A673 (cell line): Measurements from ENCODE around the gene DHRS3. TPM values are rescaled to one million over a fixed set of nuclear protein-coding genes. Genes with fewer than 3 reads are reported as not detected.

Experiments used
- BruUV-seq: library from RNA; stranded (reverse); fragments of 400-500 nt; replicated peaks from 2 replicates; lab custom pipeline; 2021; lab: Mats Ljungman, UMichigan
- CTCF ChIA-PET: fragments of 300-600 bp; sonication (Branson Sonifier 250); formaldehyde crosslinking; loops from one replicate; lab custom pipeline; 2022; ENCODE audit warnings: antibody characterized with exemption; lab: Charles Lee
- POLR2A ChIA-PET: fragments of 300-600 bp; sonication (Branson Sonifier 250); formaldehyde crosslinking; loops from one replicate; lab custom pipeline; 2022; ENCODE audit warnings: antibody characterized with exemption; ENCODE audit not compliant: low non-redundant PET; lab: Charles Lee
- DNase-seq: peaks from one replicate; pipeline ENCODE4 v3.0.0-alpha.2; 2015; ENCODE audit warnings: low spot score
- H3K27ac ChIP-seq: fragments of 200-600 bp; sonication (generic); 2 replicates; pipeline ENCODE4 v1.5.1; 2016; ENCODE audit warnings: mixed run types, low read depth, mild to moderate bottlenecking, mixed read lengths, antibody characterized with exemption, low read length; ENCODE audit not compliant: poor library complexity, severe bottlenecking
- H3K27me3 ChIP-seq: fragments of 200-600 bp; sonication (generic); replicated peaks from 2 replicates; pipeline ENCODE4 v1.6.1; 2017; ENCODE audit warnings: mixed run types, low read depth, mild to moderate bottlenecking, mixed read lengths, antibody characterized with exemption, low read length; ENCODE audit not compliant: insufficient read depth, poor library complexity
- H3K36me3 ChIP-seq: fragments of 200-600 bp; sonication (generic); 2 replicates; pipeline ENCODE4 v1.6.1; 2016; ENCODE audit warnings: mixed run types, mild to moderate bottlenecking, mixed read lengths, antibody characterized with exemption, low read length; ENCODE audit not compliant: insufficient read depth, poor library complexity, severe bottlenecking
- H3K4me1 ChIP-seq: fragments of 200-600 bp; sonication (generic); 2 replicates; pipeline ENCODE4 v1.6.1; 2017; ENCODE audit warnings: mixed run types, mild to moderate bottlenecking, mixed read lengths, antibody characterized with exemption, low read length; ENCODE audit not compliant: insufficient read depth, poor library complexity, severe bottlenecking
- H3K4me3 ChIP-seq: fragments of 200-600 bp; sonication (generic); 2 replicates; pipeline ENCODE4 v1.5.1; 2016; ENCODE audit warnings: low read depth, mixed run types, mild to moderate bottlenecking, mixed read lengths, low read length; ENCODE audit not compliant: poor library complexity, severe bottlenecking
- H3K9me3 ChIP-seq: fragments of 200-600 bp; sonication (generic); 2 replicates; pipeline ENCODE4 v1.6.1; 2016; ENCODE audit warnings: mixed run types, low read depth, mild to moderate bottlenecking, mixed read lengths, antibody characterized with exemption, low read length; ENCODE audit not compliant: poor library complexity, severe bottlenecking
- EZH2 ChIP-seq: fragments of 200-600 bp; sonication (generic); IDR thresholded peaks from 2 replicates; pipeline ENCODE4 v1.6.1; 2017; ENCODE audit warnings: borderline replicate concordance, low read depth, mild to moderate bottlenecking, mixed read lengths, antibody characterized with exemption, low read length; ENCODE audit not compliant: poor library complexity, severe bottlenecking
- intact Hi-C: fragments of 100-400 bp; cut with micrococcal nuclease; formaldehyde crosslinking; loops from one replicate; pipeline ENCODE4 v1.10.0; 2022; ENCODE audit not compliant: unreplicated experiment
- total RNA-seq: library from RNA; stranded (reverse); gene quantifications from 2 replicates; pipeline ENCODE4 v1.2.3, GENCODE V29; 2021
- TF ChIP-seq, protein P1 (sequence below): fragments of 300-800, 200-600 bp; sonication (generic); conservative IDR thresholded peaks from 2 replicates; pipeline ENCODE4 v1.5.1; 2017; ENCODE audit warnings: low read depth, mild to moderate bottlenecking, antibody characterized with exemption, low read length, moderate library complexity, mixed read lengths

DHRS3 gene
- total RNA-seq, 1 experiment from 2014 or later = 2.4 TPM

DNA sequence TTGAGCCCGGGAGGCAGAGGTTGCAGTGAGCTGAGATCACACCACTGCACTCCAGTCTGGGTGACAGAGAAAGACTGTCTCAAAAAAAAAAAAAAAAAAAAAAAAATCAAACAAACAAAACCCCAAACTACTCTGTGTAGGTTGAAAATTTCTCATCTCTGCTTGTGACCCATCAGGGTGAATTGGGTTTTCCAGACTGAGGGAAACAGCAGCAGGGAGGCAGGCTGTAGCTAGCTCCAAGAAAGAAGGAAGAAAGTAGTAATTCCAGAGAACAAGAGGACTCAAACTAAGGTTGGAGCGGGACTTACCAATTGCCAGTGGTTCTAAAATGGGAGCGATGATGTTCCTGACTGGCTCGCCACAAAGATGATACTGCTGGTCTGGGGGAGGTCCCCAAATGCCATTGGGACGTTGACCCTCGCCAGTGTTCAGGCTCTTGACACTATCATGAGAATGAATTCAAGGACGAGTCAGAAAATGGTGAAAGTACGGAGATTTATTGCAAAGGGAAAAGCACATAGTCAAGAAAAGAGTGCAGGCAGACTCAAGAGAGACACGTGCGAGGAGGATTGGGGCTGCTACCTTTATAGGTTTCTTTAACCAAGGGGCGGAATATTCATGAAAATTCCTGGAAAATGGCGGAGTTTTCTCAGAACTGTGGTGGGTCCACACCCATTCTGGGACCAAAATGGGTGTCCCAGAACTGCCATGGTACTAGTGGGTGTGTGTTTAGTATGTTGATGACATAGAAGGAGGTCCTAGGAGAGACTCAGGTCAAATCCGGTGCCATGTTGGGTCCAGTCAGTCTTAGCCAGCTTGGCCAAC lies 39.3 kb upstream of the DHRS3 start:
- no peak for DNase-seq
- Histone ChIP-seq H3K9me3 (no peaks in the 10 kb centered on the region), H3K4me1 (no peaks in the 10 kb centered on the region), H3K27ac (no peak overlapping the region), H3K4me3 (no peak overlapping the region), H3K27me3 (no peaks in the 10 kb centered on the region), H3K36me3 (no peaks in the 10 kb centered on the region)
- TF ChIP-seq, protein P1, sequence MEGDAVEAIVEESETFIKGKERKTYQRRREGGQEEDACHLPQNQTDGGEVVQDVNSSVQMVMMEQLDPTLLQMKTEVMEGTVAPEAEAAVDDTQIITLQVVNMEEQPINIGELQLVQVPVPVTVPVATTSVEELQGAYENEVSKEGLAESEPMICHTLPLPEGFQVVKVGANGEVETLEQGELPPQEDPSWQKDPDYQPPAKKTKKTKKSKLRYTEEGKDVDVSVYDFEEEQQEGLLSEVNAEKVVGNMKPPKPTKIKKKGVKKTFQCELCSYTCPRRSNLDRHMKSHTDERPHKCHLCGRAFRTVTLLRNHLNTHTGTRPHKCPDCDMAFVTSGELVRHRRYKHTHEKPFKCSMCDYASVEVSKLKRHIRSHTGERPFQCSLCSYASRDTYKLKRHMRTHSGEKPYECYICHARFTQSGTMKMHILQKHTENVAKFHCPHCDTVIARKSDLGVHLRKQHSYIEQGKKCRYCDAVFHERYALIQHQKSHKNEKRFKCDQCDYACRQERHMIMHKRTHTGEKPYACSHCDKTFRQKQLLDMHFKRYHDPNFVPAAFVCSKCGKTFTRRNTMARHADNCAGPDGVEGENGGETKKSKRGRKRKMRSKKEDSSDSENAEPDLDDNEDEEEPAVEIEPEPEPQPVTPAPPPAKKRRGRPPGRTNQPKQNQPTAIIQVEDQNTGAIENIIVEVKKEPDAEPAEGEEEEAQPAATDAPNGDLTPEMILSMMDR = no peak
- TF ChIP-seq EZH2 = no peak
- POLR2A ChIA-PET = interaction anchor here (0.6 kb wide), 1 partner anchor 8 kb away, joined by 5 read pairs; no protein-coding TSS in a partner anchor
- intact Hi-C loops = loop anchor here (5.0 kb wide), 1 partner anchor 100 kb away; no protein-coding TSS in a partner anchor
- no TSS peak for BruUV-seq
- CTCF ChIA-PET = interaction anchor here (0.9 kb wide), 1 partner anchor 34 kb away, joined by 4 read pairs; no protein-coding TSS in a partner anchor

- CTCF ChIA-PET = no interaction called here
- POLR2A ChIA-PET = interaction anchor here (0.6 kb wide), 1 partner anchor 9 kb away, joined by 5 read pairs; no protein-coding TSS in a partner anchor
- no peak for DNase-seq
- no TSS peak for BruUV-seq
- no peaks in the 10 kb centered on the region for H3K9me3 ChIP-seq
- no peak overlapping the region for H3K27ac ChIP-seq
- intact Hi-C loops = loop anchor here (5.0 kb wide), 1 partner anchor 99 kb away; no protein-coding TSS in a partner anchor
- no peaks in the 10 kb centered on the region for H3K4me1 ChIP-seq
- H3K27me3 ChIP-seq = no peaks in the 10 kb centered on the region
- TF ChIP-seq, protein P1 = no peak
- no peak for TF ChIP-seq EZH2
- no peaks in the 10 kb centered on the region for H3K36me3 ChIP-seq
- H3K4me3 ChIP-seq = no peak overlapping the region
Measured at GRCh38 chr1:12656575-12656974, 38.6 kb upstream of the DHRS3 start.

DNA sequence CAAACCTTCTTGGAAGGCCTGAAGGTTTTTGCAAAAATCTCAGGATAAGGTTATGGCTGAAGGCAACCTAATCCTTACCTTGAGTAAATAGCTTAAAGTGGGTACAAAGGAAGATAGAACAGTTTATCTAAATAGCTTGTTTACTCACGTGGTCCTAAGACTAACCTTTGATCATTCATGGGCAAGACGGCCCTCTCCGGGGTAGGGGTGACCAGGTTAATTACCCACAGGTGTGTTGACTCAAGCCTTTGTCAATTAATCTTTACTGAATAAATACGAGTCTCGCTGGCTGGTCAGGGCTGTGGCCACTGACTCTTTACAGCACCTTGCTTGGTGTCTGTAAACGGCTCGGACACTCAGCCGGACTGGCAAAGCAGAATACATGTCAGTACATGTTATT lies 36.6 kb upstream of the DHRS3 start:
- no peak for TF ChIP-seq EZH2
- TF ChIP-seq, protein P1 = no peak
- H3K4me1 ChIP-seq = peaks cover 3% of the 10 kb centered on the region
- no peak overlapping the region for H3K27ac ChIP-seq
- ChIA-PET POLR2A (no interaction called here), CTCF (no interaction called here)
- DNase-seq = no peak
- no peaks in the 10 kb centered on the region for H3K27me3 ChIP-seq
- H3K4me3 ChIP-seq = no peak overlapping the region
- no peaks in the 10 kb centered on the region for H3K36me3 ChIP-seq
- H3K9me3 ChIP-seq = no peaks in the 10 kb centered on the region
- intact Hi-C loops = loop anchor here (5.0 kb wide), 1 partner anchor 97 kb away; no protein-coding TSS in a partner anchor
- BruUV-seq = no TSS peak
